GM23338 (cell line): Measurements from ENCODE around the gene PTCHD4.

ENCODE experiments used
- CREB1 ChIP-seq: fragments of 250-450 bp; sonication (Bioruptor Pico); IDR thresholded peaks from 2 replicates; pipeline ENCODE4 v1.5.0; 2020; ENCODE audit warnings: low read depth, mild to moderate bottlenecking, moderate library complexity
- EZH2 ChIP-seq: fragments of 200-600 bp; sonication (generic); IDR thresholded peaks from one replicate; pipeline ENCODE4 v1.8.0; 2017; ENCODE audit warnings: antibody characterized with exemption, mild to moderate bottlenecking, low read depth; ENCODE audit not compliant: unreplicated experiment
- JUNB ChIP-seq: IDR thresholded peaks from one replicate; pipeline ENCODE4 v1.6.1; 2016; ENCODE audit warnings: antibody characterized with exemption; ENCODE audit not compliant: unreplicated experiment
- POLR2AphosphoS5 ChIP-seq: IDR thresholded peaks from 2 replicates; pipeline ENCODE4 v1.6.1; 2016; ENCODE audit warnings: antibody characterized with exemption, low read depth
- REST ChIP-seq: IDR thresholded peaks from one replicate; pipeline ENCODE4 v1.6.1; 2018; ENCODE audit warnings: antibody characterized with exemption; ENCODE audit not compliant: unreplicated experiment
- STAT1 ChIP-seq: IDR thresholded peaks from one replicate; pipeline ENCODE4 v1.6.1; 2016; ENCODE audit warnings: antibody characterized with exemption; ENCODE audit not compliant: unreplicated experiment
- ZNF114 ChIP-seq: fragments of 250-450 bp; sonication (Bioruptor Pico); IDR thresholded peaks from 2 replicates; pipeline ENCODE4 v1.5.0; 2020; ENCODE audit warnings: mild to moderate bottlenecking, moderate library complexity
- TF ChIP-seq, protein P1 (sequence below), 2 experiments: fragments of 200-600 bp in 1 of 2; sonication (generic) in 1 of 2; conservative IDR thresholded peaks; 2 replicates each; pipeline versions ENCODE4 v1.5.1 to v1.6.1; 2016 to 2017; ENCODE audit warnings: antibody characterized with exemption in 2 of 2, low read depth in 2 of 2, mild to moderate bottlenecking in 2 of 2, moderate library complexity in 1 of 2

DNA sequence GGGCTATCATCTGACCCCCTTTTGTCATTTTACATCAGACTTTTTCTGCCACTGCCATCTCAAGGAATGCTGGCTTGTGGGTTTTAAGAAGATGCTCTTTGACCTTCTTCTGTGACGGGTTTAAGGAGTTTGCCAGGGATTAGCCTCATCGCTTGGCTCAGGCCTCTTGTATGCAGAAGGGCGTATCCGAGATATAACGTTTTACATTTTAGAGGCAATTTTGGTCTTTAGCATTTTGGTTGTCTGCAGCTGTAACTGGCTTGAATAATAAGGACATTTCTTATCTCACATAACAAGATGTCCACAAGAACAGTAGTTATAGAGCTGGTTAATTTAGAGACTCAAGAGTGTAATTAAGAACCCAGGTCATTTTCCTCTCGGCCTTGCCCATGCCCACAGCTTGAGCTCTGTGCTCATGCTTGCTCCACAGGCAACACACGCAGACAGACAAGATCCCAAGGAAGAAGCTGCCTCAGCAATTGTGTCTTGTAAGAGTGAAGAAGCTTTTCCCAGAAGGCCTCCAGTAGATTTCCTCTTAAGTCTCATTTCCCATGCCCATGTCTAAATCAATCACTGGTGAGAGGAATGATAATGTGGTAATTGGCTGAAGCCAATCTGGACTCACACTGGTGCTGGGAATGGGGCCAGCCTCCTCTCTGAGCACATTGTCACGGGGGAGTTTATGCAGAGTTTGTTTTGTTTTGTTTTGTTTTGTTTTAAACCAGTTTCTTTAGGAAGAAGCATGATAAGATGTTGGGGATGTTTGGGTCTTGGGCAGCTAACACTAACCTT, 36.8 kb downstream of the PTCHD4 start:
- TF ChIP-seq, protein P1, sequence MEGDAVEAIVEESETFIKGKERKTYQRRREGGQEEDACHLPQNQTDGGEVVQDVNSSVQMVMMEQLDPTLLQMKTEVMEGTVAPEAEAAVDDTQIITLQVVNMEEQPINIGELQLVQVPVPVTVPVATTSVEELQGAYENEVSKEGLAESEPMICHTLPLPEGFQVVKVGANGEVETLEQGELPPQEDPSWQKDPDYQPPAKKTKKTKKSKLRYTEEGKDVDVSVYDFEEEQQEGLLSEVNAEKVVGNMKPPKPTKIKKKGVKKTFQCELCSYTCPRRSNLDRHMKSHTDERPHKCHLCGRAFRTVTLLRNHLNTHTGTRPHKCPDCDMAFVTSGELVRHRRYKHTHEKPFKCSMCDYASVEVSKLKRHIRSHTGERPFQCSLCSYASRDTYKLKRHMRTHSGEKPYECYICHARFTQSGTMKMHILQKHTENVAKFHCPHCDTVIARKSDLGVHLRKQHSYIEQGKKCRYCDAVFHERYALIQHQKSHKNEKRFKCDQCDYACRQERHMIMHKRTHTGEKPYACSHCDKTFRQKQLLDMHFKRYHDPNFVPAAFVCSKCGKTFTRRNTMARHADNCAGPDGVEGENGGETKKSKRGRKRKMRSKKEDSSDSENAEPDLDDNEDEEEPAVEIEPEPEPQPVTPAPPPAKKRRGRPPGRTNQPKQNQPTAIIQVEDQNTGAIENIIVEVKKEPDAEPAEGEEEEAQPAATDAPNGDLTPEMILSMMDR (conservative IDR thresholded peaks at IDR 0.05; ENCODE audit: low read depth in 2 of 2) = no peak
- no peak for TF ChIP-seq EZH2
- TF ChIP-seq CREB1 (CRISPR knock-in tag) = no peak
- no peak for TF ChIP-seq JUNB
- no peak for TF ChIP-seq POLR2AphosphoS5
- TF ChIP-seq ZNF114 = no peak
- TF ChIP-seq STAT1 = no peak
- no peak for TF ChIP-seq REST
